ENCODE measurements around the gene NR2F1. TPM values are rescaled to one million over a fixed set of nuclear protein-coding genes. Genes with fewer than 3 reads are reported as not detected.
A peak's percentile ranks its signal among the peaks of the same experiment; 100 is the strongest.

NR2F1 gene
- total RNA-seq, 1 donor from 2014 or later: 97.2 TPM

DNA sequence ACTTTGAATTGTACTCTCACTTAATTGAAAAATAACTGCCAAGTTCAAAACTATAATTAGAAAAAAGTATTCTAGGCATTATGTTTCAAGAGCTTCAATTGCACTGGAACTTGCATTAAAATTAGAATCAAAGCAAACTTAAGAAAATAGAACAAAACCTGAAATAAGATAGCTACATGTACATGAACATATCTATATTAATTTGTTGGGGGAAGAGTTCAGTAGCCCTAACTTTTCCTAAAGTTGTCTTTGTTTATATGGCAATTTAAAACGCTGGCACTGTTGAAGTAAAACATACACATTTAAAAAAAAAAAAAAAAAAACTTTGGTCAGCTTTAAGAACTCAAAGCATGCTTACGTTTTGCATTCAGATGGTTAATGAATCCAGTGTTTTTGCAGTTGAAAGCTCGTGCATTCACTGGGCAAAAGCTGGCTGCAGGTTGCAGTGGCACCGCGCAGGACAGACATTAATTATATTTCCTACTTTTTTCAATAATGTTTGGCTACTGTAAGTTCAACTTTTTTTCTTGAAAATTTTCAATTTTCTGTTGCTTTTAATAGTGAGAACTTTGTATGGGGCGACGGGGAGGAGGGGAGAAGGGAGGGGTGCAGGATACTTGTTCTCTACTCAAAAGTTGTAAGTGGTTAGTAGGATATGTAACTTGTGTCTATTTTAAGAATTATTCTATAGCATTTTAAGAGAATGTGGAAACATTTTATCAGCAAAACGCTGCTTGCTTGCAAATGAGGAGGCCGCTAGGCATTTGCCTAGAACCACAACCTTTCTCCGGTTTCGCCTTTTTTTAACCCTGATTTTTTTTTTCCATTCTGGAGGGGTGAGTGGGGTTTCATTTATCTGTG is 3.9 kb downstream of the NR2F1 start:
- Histone ChIP-seq H3K27me3 (no peaks in the 10 kb centered on the region), H3K4me1 (peaks cover 20% of the 10 kb centered on the region), H3K4me3 (peak overlapping the region; percentile 59 to 66), H3K36me3 (no peaks in the 10 kb centered on the region), H3K9me3 (no peaks in the 10 kb centered on the region), H3K27ac (peak overlapping the region; percentile 90)
- TF ChIP-seq, protein P1, sequence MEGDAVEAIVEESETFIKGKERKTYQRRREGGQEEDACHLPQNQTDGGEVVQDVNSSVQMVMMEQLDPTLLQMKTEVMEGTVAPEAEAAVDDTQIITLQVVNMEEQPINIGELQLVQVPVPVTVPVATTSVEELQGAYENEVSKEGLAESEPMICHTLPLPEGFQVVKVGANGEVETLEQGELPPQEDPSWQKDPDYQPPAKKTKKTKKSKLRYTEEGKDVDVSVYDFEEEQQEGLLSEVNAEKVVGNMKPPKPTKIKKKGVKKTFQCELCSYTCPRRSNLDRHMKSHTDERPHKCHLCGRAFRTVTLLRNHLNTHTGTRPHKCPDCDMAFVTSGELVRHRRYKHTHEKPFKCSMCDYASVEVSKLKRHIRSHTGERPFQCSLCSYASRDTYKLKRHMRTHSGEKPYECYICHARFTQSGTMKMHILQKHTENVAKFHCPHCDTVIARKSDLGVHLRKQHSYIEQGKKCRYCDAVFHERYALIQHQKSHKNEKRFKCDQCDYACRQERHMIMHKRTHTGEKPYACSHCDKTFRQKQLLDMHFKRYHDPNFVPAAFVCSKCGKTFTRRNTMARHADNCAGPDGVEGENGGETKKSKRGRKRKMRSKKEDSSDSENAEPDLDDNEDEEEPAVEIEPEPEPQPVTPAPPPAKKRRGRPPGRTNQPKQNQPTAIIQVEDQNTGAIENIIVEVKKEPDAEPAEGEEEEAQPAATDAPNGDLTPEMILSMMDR (IDR thresholded peaks at IDR 0.05): no peak
- TF ChIP-seq POLR2AphosphoS5 (IDR thresholded peaks at IDR 0.05; ENCODE audit: insufficient read depth in 1 of 2, low read depth in 1 of 2): no peak
- no peak for TF ChIP-seq POLR2A (IDR thresholded peaks at IDR 0.05)
- intact Hi-C loops (cut with DNase I): loop anchor here (10.0 kb wide), 1 partner anchor 342 kb away; no protein-coding TSS in a partner anchor
- no peak for DNase-seq (ENCODE audit: extremely low spot score in 2 of 2)

DNA sequence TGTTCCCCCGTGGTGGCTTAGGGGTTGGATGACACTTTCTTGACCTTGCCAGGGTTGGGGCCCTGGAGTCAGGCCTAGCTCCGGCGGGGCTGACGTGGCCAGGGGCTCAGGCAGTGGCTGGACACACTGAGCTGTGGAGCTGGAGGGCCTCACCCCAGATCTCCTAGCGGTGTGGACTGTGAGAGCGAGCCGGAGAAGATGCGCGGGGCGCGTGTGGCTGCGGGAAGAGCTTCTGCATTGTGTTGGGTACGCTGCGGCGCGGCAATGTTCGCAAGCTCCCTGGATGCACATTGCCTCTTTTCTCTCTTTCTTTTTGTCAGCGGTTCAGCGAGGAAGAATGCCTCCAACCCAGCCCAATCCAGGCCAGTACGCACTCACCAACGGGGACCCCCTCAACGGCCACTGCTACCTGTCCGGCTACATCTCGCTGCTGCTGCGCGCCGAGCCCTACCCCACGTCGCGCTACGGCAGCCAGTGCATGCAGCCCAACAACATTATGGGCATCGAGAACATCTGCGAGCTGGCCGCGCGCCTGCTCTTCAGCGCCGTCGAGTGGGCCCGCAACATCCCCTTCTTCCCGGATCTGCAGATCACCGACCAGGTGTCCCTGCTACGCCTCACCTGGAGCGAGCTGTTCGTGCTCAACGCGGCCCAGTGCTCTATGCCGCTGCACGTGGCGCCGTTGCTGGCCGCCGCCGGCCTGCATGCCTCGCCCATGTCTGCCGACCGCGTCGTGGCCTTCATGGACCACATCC is 4.8 kb downstream of the NR2F1 start:
- peak overlapping the region; percentile 59 to 66 for H3K4me3 ChIP-seq
- TF ChIP-seq POLR2A (IDR thresholded peaks at IDR 0.05): no peak
- TF ChIP-seq POLR2AphosphoS5 (IDR thresholded peaks at IDR 0.05; ENCODE audit: insufficient read depth in 1 of 2, low read depth in 1 of 2): peak in 1 of 2 donors; percentile 60
- H3K4me1 ChIP-seq: peaks cover 21% of the 10 kb centered on the region
- peak overlapping the region; percentile 90 for H3K27ac ChIP-seq
- H3K36me3 ChIP-seq: no peaks in the 10 kb centered on the region
- no peaks in the 10 kb centered on the region for H3K9me3 ChIP-seq
- peak in 1 of 2 donors; percentile 77 for DNase-seq (ENCODE audit: extremely low spot score in 2 of 2)
- H3K27me3 ChIP-seq: no peaks in the 10 kb centered on the region
- intact Hi-C loops (cut with DNase I): loop anchor here (10.0 kb wide), 1 partner anchor 343 kb away; no protein-coding TSS in a partner anchor

DNA sequence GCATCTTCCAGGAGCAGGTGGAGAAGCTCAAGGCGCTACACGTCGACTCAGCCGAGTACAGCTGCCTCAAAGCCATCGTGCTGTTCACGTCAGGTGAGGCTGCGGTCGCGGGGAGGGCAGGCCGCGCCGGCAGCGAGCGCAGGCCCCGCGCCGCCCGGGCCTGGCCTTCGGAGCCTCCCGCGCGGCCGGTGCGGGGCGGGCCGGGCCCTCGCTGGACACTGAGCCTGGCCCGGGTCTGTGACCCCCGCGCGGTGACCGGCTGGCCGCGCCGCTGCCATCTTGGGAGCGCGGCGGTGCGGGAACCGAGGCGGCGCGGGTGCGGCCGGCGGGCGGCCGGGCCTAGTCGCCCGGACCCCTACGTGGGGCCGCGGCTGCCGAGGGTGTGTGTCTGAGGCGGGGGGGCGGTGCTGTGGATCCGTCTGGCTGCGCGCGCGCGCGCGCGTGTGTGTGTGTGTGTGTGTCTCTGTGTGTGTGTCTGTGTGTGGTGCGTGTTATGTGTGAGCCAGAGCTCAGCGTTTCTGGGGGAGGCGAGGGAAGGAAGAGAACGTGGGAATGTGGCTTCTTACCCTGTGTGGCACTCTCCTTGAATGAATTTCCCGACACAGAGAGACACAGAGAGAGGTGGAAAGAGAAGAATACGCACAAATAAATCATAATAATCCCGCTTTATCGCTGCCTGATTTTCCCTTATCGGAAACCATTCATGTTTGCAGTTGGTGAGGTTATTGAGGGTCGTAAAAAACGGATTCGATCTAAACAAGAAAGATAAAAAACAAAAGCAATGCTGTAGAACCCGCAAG is 5.5 kb downstream of the NR2F1 start:
- intact Hi-C loops (cut with DNase I): loop anchor here (10.0 kb wide), 1 partner anchor 344 kb away; no protein-coding TSS in a partner anchor
- H3K27me3 ChIP-seq: no peaks in the 10 kb centered on the region
- DNase-seq (ENCODE audit: extremely low spot score in 2 of 2): peak in 1 of 2 donors; percentile 82

DNA sequence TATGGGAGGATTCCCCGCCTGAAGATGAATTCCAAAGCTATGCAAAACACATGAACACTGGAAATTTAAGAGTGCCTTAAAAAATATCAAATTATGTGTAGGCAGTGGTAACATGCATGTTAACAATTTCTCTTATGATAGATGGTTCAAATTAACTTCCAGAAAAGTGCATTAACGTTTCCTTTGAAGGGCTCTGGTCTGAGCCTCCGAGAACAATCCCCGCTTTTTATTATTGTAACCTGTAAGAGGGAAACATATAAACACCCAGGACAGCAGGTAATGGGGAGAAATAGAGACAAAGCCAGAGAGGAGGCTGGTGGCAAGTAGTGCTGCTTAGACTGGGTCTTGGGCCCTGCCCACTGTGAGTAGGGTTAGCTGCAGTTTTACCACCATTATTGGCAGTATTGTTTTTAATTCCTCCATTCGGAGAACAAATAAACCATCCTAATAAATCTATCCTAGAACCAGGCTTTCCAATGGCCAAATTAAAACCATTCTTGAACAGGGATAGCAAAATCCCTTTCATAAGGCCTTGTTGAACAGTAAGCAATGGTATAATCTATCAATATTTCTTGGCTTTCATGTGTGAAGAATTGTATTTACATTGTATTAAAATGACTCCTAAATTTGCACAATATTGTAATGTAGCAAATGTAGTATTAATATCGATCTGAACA is 6.3 kb downstream of the NR2F1 start:
- no peak for TF ChIP-seq POLR2AphosphoS5 (IDR thresholded peaks at IDR 0.05; ENCODE audit: insufficient read depth in 1 of 2, low read depth in 1 of 2)
- TF ChIP-seq, protein P1 (IDR thresholded peaks at IDR 0.05): no peak
- TF ChIP-seq POLR2A (IDR thresholded peaks at IDR 0.05): no peak
- intact Hi-C loops (cut with DNase I): loop anchor here (10.0 kb wide), 1 partner anchor 344 kb away; no protein-coding TSS in a partner anchor
- no peaks in the 10 kb centered on the region for H3K36me3 ChIP-seq
- peaks cover 18% of the 10 kb centered on the region for H3K4me1 ChIP-seq
- no peaks in the 10 kb centered on the region for H3K9me3 ChIP-seq
- peak overlapping the region; percentile 90 for H3K27ac ChIP-seq
- no peaks in the 10 kb centered on the region for H3K27me3 ChIP-seq
- DNase-seq (ENCODE audit: extremely low spot score in 2 of 2): peak in 1 of 2 donors; percentile 32
- H3K4me3 ChIP-seq: peak overlapping the region; percentile 59 to 66

More for the DNA sequence above, 5.5 kb downstream of the NR2F1 start:
- Histone ChIP-seq H3K36me3 (no peaks in the 10 kb centered on the region), H3K4me3 (peak overlapping the region; percentile 59 to 66), H3K9me3 (no peaks in the 10 kb centered on the region), H3K4me1 (peaks cover 18% of the 10 kb centered on the region), H3K27ac (peak overlapping the region; percentile 90)
- TF ChIP-seq POLR2AphosphoS5 (IDR thresholded peaks at IDR 0.05; ENCODE audit: insufficient read depth in 1 of 2, low read depth in 1 of 2): no peak

DNA sequence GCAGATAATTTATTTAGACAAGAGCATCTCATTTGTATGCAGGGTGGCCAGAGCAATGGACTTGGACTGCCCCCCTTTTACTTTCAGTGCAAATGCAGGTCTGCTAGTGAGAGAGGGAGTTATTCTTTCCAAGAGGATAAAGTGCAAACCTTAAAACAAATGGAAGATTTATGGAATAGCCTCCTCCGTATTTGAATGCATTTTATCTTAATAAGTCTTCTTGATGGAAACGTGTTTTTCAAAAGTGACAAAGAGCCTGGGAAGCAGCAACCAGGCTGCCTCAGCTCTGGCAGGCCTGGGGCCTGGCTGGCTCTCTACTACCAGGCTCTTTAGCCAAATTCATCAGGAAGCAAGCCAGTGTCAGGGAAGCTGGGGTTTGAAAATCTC is 6.8 kb downstream of the NR2F1 start:
- Histone ChIP-seq H3K4me1 (peaks cover 21% of the 10 kb centered on the region), H3K9me3 (no peaks in the 10 kb centered on the region), H3K4me3 (peak overlapping the region; percentile 59 to 66), H3K27me3 (no peaks in the 10 kb centered on the region), H3K27ac (peak overlapping the region; percentile 90), H3K36me3 (no peaks in the 10 kb centered on the region)
- TF ChIP-seq POLR2AphosphoS5 (IDR thresholded peaks at IDR 0.05; ENCODE audit: insufficient read depth in 1 of 2, low read depth in 1 of 2): no peak
- TF ChIP-seq POLR2A (IDR thresholded peaks at IDR 0.05): no peak
- TF ChIP-seq, protein P1 (IDR thresholded peaks at IDR 0.05): no peak
- DNase-seq (ENCODE audit: extremely low spot score in 2 of 2): peak in 1 of 2 donors; percentile 79
- intact Hi-C loops (cut with DNase I): loop anchor here (10.0 kb wide), 1 partner anchor 345 kb away; no protein-coding TSS in a partner anchor

Measured in vagina (tissue), 2 donors.